ENCODE data around the gene RUFY1. TPM values are rescaled to one million over a fixed set of nuclear protein-coding genes. Genes with fewer than 3 reads are reported as not detected.

Gene RUFY1
- polyA plus RNA-seq, 1 donor from 2014 or later = 31.3 TPM

GRCh38 chr5:179599566-179599965, 49.2 kb downstream of the RUFY1 start:
- no peak overlapping the region for H2AFZ ChIP-seq (ENCODE audit: low read depth, low read length)
- no peaks in the 10 kb centered on the region for H3K27me3 ChIP-seq (ENCODE audit: insufficient read depth, low read depth, low read length)
- H3K79me2 ChIP-seq (replicated peaks; ENCODE audit: insufficient read depth, low read length) = no peaks in the 10 kb centered on the region
- no peak overlapping the region for H3K4me2 ChIP-seq (ENCODE audit: low read length)
- H3K27ac ChIP-seq (ENCODE audit: low read length) = no peak overlapping the region
- no peaks in the 10 kb centered on the region for H3K36me3 ChIP-seq (ENCODE audit: insufficient read depth, low read length)
- TF ChIP-seq EP300 (conservative IDR thresholded peaks at IDR 0.05; ENCODE audit: poor library complexity, severe bottlenecking) = no peak
- TF ChIP-seq EZH2 (IDR thresholded peaks at IDR 0.05; ENCODE audit: borderline replicate concordance, insufficient read depth, low read length, poor library complexity, severe bottlenecking) = no peak
- no peak for TF ChIP-seq MXI1 (conservative IDR thresholded peaks at IDR 0.05; ENCODE audit: poor library complexity, severe bottlenecking)
- TF ChIP-seq REST (IDR thresholded peaks at IDR 0.05; ENCODE audit: borderline replicate concordance) = no peak
- no peak for TF ChIP-seq CTCF (IDR thresholded peaks at IDR 0.05; ENCODE audit: poor library complexity, severe bottlenecking)
- no peak for TF ChIP-seq POLR2AphosphoS5 (IDR thresholded peaks at IDR 0.05)
- no peak for TF ChIP-seq TAF1 (IDR thresholded peaks at IDR 0.05; ENCODE audit: low read depth)
- TF ChIP-seq SMC3 (conservative IDR thresholded peaks at IDR 0.05; ENCODE audit: poor library complexity) = no peak
- TF ChIP-seq RAD21 (conservative IDR thresholded peaks at IDR 0.05) = no peak
- H3K9me2 ChIP-seq (ENCODE audit: insufficient read depth, low read length) = no peaks in the 10 kb centered on the region
- H3K4me3 ChIP-seq (ENCODE audit: low read length) = no peak overlapping the region
- no peaks in the 10 kb centered on the region for H4K20me1 ChIP-seq (ENCODE audit: insufficient read depth)
- no peak overlapping the region for H3K9ac ChIP-seq (ENCODE audit: low read length)
- no peaks in the 10 kb centered on the region for H3F3A ChIP-seq (ENCODE audit: insufficient read depth, low read length, poor library complexity, severe bottlenecking)
- H3K9me3 ChIP-seq (ENCODE audit: low read length) = no peaks in the 10 kb centered on the region

GRCh38 chr5:179599973-179600372, 49.6 kb downstream of the RUFY1 start:
- Histone ChIP-seq H3K27me3 (ENCODE audit: insufficient read depth, low read depth, low read length) (no peaks in the 10 kb centered on the region), H3K36me3 (ENCODE audit: insufficient read depth, low read length) (no peaks in the 10 kb centered on the region), H4K20me1 (ENCODE audit: insufficient read depth) (no peaks in the 10 kb centered on the region), H3K4me2 (ENCODE audit: low read length) (no peak overlapping the region), H3K79me2 (replicated peaks; ENCODE audit: insufficient read depth, low read length) (no peaks in the 10 kb centered on the region), H3K27ac (ENCODE audit: low read length) (no peak overlapping the region), H3K9me2 (ENCODE audit: insufficient read depth, low read length) (no peaks in the 10 kb centered on the region), H3K9me3 (ENCODE audit: low read length) (no peaks in the 10 kb centered on the region), H2AFZ (ENCODE audit: low read depth, low read length) (no peak overlapping the region), H3F3A (ENCODE audit: insufficient read depth, low read length, poor library complexity, severe bottlenecking) (no peaks in the 10 kb centered on the region), H3K9ac (ENCODE audit: low read length) (no peak overlapping the region), H3K4me3 (ENCODE audit: low read length) (no peak overlapping the region)
- TF ChIP-seq SMC3 (conservative IDR thresholded peaks at IDR 0.05; ENCODE audit: poor library complexity) (no peak), TAF1 (IDR thresholded peaks at IDR 0.05; ENCODE audit: low read depth) (no peak), MXI1 (conservative IDR thresholded peaks at IDR 0.05; ENCODE audit: poor library complexity, severe bottlenecking) (no peak), REST (IDR thresholded peaks at IDR 0.05; ENCODE audit: borderline replicate concordance) (no peak), EZH2 (IDR thresholded peaks at IDR 0.05; ENCODE audit: borderline replicate concordance, insufficient read depth, low read length, poor library complexity, severe bottlenecking) (no peak)

Measured in neural cell (in vitro differentiated cells).